IMR-90 (cell line): Measurements from ENCODE around the gene F12.

ENCODE experiments used
- CEBPB ChIP-seq: IDR thresholded peaks from 2 replicates; pipeline ENCODE4 v1.6.1; 2012; ENCODE audit warnings: low read depth, low read length, improper control_type of control experiment
- POLR2A ChIP-seq: IDR thresholded peaks from 2 replicates; pipeline ENCODE4 v1.6.1; 2012; ENCODE audit warnings: mild to moderate bottlenecking, low read depth, low read length
- RAD21 ChIP-seq: IDR thresholded peaks from 2 replicates; pipeline ENCODE4 v1.6.1; 2012; ENCODE audit warnings: low read length, improper control_type of control experiment
- RCOR1 ChIP-seq: IDR thresholded peaks from 2 replicates; pipeline ENCODE4 v1.6.1; 2012; ENCODE audit warnings: mild to moderate bottlenecking, low read length, improper control_type of control experiment; ENCODE audit not compliant: insufficient replicate concordance
- RFX5 ChIP-seq: IDR thresholded peaks from 2 replicates; pipeline ENCODE4 v1.8.0; 2012; ENCODE audit warnings: low read depth, mild to moderate bottlenecking, low read length, moderate library complexity
- SMC3 ChIP-seq: fragments of 150-350 bp; IDR thresholded peaks from 2 replicates; pipeline ENCODE4 v1.6.1; 2016; ENCODE audit warnings: low read depth, mild to moderate bottlenecking, antibody characterized with exemption, low read length, moderate library complexity
- TF ChIP-seq, protein P1 (sequence below): conservative IDR thresholded peaks from 2 replicates; pipeline ENCODE4 v1.5.1; 2012; ENCODE audit warnings: mild to moderate bottlenecking, low read depth, low read length, improper control_type of control experiment

DNA sequence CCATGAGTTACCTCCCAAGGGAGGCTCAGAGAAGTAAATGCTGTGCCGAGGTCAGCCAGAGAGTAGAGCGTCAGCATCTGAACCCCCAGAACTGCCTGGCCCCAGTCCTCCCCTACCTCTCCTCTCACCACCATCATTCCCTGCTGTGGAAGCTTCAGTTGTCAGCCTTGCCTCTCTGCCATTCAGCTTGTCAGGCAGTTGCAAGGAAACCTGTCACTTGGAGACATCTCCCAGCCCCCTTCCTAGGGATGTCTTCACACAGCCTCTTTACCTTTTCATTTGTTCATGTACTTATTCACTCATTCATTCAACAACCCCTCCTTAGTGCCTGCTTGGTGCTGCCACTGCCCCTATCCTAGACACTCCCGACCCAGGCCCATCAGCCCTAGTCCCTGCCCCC, 49.5 kb downstream of the F12 start:
- TF ChIP-seq POLR2A (no peak), RCOR1 (no peak), RFX5 (no peak), SMC3 (no peak), CEBPB (no peak), RAD21 (no peak)
- TF ChIP-seq, protein P1, sequence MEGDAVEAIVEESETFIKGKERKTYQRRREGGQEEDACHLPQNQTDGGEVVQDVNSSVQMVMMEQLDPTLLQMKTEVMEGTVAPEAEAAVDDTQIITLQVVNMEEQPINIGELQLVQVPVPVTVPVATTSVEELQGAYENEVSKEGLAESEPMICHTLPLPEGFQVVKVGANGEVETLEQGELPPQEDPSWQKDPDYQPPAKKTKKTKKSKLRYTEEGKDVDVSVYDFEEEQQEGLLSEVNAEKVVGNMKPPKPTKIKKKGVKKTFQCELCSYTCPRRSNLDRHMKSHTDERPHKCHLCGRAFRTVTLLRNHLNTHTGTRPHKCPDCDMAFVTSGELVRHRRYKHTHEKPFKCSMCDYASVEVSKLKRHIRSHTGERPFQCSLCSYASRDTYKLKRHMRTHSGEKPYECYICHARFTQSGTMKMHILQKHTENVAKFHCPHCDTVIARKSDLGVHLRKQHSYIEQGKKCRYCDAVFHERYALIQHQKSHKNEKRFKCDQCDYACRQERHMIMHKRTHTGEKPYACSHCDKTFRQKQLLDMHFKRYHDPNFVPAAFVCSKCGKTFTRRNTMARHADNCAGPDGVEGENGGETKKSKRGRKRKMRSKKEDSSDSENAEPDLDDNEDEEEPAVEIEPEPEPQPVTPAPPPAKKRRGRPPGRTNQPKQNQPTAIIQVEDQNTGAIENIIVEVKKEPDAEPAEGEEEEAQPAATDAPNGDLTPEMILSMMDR, result no peak
